DOHH2 (cell line): ENCODE results near the gene TTC3.
"Not testable (repeated sequence)": the region's sequence is repeated elsewhere in the genome, so short reads cannot be mapped to it uniquely, and the experiment has no call there.

Experiments
- EZH2phosphoT487 ChIP-seq: fragments of 200-600 bp; sonication (generic); IDR thresholded peaks from 2 replicates; pipeline ENCODE4 v1.6.1; 2017; ENCODE audit warnings: borderline replicate concordance, mild to moderate bottlenecking, antibody characterized with exemption, low read length, moderate library complexity, mixed read lengths
- TF ChIP-seq, protein P1 (sequence below): fragments of 200-600 bp; sonication (generic); IDR thresholded peaks from one replicate; pipeline ENCODE4 v1.5.1; 2014; ENCODE audit warnings: antibody characterized with exemption, mild to moderate bottlenecking, low read depth, low read length; ENCODE audit not compliant: poor library complexity, severe bottlenecking

DNA sequence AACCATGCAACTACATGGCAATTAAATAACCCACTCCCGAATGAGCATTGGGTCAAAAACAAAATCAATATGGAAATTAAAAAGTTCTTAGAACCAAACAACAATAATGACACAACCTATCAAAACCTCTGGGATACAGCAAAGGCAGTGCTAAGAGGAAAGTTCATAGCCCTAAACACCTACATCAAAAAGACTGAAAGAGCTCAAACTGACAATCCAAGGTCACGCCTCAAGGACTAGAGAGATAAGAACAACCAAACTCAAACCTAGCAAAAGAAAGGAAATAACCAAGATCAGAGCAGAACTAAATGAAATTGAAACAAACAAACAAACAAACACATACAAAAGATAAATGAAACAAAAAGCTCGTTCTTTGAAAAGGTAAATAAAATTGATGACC is 23.3 kb upstream of the TTC3 start:
- TF ChIP-seq, protein P1, sequence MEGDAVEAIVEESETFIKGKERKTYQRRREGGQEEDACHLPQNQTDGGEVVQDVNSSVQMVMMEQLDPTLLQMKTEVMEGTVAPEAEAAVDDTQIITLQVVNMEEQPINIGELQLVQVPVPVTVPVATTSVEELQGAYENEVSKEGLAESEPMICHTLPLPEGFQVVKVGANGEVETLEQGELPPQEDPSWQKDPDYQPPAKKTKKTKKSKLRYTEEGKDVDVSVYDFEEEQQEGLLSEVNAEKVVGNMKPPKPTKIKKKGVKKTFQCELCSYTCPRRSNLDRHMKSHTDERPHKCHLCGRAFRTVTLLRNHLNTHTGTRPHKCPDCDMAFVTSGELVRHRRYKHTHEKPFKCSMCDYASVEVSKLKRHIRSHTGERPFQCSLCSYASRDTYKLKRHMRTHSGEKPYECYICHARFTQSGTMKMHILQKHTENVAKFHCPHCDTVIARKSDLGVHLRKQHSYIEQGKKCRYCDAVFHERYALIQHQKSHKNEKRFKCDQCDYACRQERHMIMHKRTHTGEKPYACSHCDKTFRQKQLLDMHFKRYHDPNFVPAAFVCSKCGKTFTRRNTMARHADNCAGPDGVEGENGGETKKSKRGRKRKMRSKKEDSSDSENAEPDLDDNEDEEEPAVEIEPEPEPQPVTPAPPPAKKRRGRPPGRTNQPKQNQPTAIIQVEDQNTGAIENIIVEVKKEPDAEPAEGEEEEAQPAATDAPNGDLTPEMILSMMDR, result not testable (repeated sequence)
- TF ChIP-seq EZH2phosphoT487, result not testable (repeated sequence)
